ENCODE measurements around the gene SLC25A19. TPM values are rescaled to one million over a fixed set of nuclear protein-coding genes. Genes with fewer than 3 reads are reported as not detected.
"Not testable (repeated sequence)": the region's sequence is repeated elsewhere in the genome, so short reads cannot be mapped to it uniquely, and the experiment has no call there.

Gene SLC25A19
- total and polyA plus RNA-seq, 8 donors = 2.3 to 40.6 (median 9.9) TPM

DNA sequence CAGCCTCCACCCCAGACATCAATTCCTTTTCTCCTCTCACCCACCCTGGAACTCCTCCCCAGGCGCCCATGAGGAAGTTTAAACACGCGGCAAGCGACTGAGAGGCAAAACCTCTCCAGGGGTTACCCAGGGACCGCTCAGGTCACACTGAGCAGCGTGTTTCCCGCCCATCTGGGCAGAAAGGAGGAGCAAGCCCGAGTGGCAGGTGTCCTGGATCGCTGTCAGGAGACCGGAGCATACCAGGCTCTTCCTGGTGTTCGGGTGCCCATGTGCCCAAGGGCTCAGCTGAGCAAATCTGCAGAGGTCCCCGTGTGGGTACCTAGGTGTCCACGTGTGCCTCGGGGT lies 491 bp downstream of the SLC25A19 start:
- H3K36me3 ChIP-seq = peaks cover 0 to 27% (median 17%) of the 10 kb centered on the region in 4 donors
- no peak for TF ChIP-seq POLR2A (IDR thresholded peaks at IDR 0.05)
- TF ChIP-seq, protein P1, sequence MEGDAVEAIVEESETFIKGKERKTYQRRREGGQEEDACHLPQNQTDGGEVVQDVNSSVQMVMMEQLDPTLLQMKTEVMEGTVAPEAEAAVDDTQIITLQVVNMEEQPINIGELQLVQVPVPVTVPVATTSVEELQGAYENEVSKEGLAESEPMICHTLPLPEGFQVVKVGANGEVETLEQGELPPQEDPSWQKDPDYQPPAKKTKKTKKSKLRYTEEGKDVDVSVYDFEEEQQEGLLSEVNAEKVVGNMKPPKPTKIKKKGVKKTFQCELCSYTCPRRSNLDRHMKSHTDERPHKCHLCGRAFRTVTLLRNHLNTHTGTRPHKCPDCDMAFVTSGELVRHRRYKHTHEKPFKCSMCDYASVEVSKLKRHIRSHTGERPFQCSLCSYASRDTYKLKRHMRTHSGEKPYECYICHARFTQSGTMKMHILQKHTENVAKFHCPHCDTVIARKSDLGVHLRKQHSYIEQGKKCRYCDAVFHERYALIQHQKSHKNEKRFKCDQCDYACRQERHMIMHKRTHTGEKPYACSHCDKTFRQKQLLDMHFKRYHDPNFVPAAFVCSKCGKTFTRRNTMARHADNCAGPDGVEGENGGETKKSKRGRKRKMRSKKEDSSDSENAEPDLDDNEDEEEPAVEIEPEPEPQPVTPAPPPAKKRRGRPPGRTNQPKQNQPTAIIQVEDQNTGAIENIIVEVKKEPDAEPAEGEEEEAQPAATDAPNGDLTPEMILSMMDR (IDR thresholded peaks at IDR 0.05) = no peak
- no peak for TF ChIP-seq POLR2AphosphoS5 (IDR thresholded peaks at IDR 0.05)
- TF ChIP-seq EP300 (IDR thresholded peaks at IDR 0.05) = no peak
- H3K27me3 ChIP-seq = no peaks in the 10 kb centered on the region
- peaks cover 4 to 27% (median 17%) of the 10 kb centered on the region in 4 donors for H3K4me1 ChIP-seq
- WGBS, 5 donors = 0 to 1% (median 1%) methylated on average over 12 to 14 of the region's 14 CpGs
- DNase-seq = peak in 1 of 2 donors; percentile 46
- intact Hi-C loops (cut with DNase I; ENCODE audit: low total_unique reads) = no loop called here
- peak overlapping the region; percentile 61 to 82 (median 73) for H3K4me3 ChIP-seq
- H3K9me3 ChIP-seq = no peaks in the 10 kb centered on the region
- peak overlapping the region; percentile 83 to 97 (median 95) for H3K27ac ChIP-seq

- Histone ChIP-seq H3K27me3 (no peaks in the 10 kb centered on the region), H3K36me3 (peaks cover 0 to 31% (median 19%) of the 10 kb centered on the region in 4 donors), H3K9me3 (no peaks in the 10 kb centered on the region), H3K4me1 (peaks cover 4 to 27% (median 17%) of the 10 kb centered on the region in 4 donors), H3K4me3 (peak overlapping the region; percentile 61 to 82 (median 73)), H3K27ac (peak overlapping the region in 4 of 5 donors; percentile 87 to 97 (median 96))
- DNase-seq = no peak
- intact Hi-C loops (cut with DNase I; ENCODE audit: low total_unique reads) = no loop called here
- 9 to 26% (median 15%) methylated on average over 2 of the region's 2 CpGs for whole genome bisulfite sequencing, 5 donors
- no peak for TF ChIP-seq EP300 (IDR thresholded peaks at IDR 0.05)
- no peak for TF ChIP-seq POLR2AphosphoS5 (IDR thresholded peaks at IDR 0.05)
- TF ChIP-seq POLR2A (IDR thresholded peaks at IDR 0.05) = no peak
- TF ChIP-seq, protein P1 (IDR thresholded peaks at IDR 0.05) = no peak
Measured at GRCh38 chr17:75288359-75288758, 874 bp downstream of the SLC25A19 start.

DNA sequence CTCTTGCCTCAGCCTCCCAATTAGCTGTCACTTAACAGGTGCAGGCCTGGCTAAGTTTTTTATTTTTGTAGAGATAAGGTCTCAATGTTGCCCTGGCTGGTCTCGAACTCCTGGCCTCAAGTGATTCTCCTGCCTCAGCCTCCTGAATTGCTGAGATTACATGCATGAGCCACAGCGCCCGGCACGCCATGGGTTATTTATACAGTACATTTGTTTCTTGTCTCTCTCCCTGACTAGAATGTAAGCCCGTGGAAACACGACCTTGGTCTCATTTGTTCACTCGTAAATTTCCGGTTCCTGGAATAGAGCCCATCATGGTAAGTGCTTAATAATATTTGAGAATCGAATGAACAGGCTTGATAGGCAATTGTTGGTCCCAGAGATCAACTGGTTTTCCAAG lies 2.0 kb downstream of the SLC25A19 start:
- DNase-seq = no peak
- intact Hi-C loops (cut with DNase I; ENCODE audit: low total_unique reads) = no loop called here
- H3K27me3 ChIP-seq = no peaks in the 10 kb centered on the region
- WGBS, 5 donors = 49 to 77% (median 51%) methylated on average over 9 of the region's 9 CpGs
- no peaks in the 10 kb centered on the region for H3K9me3 ChIP-seq
- H3K4me1 ChIP-seq = peaks cover 4 to 27% (median 17%) of the 10 kb centered on the region in 4 donors
- no peak overlapping the region for H3K27ac ChIP-seq
- H3K4me3 ChIP-seq = no peak overlapping the region
- TF ChIP-seq POLR2A (IDR thresholded peaks at IDR 0.05) (no peak), POLR2AphosphoS5 (IDR thresholded peaks at IDR 0.05) (no peak)
- TF ChIP-seq, protein P1 (IDR thresholded peaks at IDR 0.05) = no peak
- H3K36me3 ChIP-seq = peaks cover 2 to 42% (median 30%) of the 10 kb centered on the region in 4 donors

DNA sequence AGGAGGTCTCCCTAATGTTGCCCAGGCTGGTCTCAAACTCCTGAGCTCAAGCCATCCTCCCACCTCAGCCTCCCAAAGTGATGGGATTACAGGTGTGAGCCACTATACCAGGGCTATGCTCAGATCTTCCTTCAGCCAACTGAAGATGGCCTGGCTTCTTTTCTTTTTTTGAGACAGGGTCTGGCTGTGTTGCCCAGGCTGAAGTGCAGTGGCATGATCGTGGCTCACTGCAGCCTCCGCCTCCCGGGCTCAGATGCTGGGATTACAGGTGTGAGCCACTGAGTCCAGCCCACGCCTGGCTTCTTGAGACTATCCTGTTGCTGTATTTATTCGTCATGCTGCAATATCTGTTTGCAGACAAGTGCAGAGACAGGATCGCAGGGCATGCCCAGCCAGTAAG lies 4.1 kb downstream of the SLC25A19 start:
- TF ChIP-seq POLR2A (IDR thresholded peaks at IDR 0.05) (no peak), EP300 (IDR thresholded peaks at IDR 0.05) (no peak), POLR2AphosphoS5 (IDR thresholded peaks at IDR 0.05) (no peak)
- TF ChIP-seq, protein P1 (IDR thresholded peaks at IDR 0.05) = no peak
- Histone ChIP-seq H3K4me3 (no peak overlapping the region), H3K27ac (no peak overlapping the region), H3K9me3 (no peaks in the 10 kb centered on the region), H3K4me1 (peaks cover 4 to 20% (median 15%) of the 10 kb centered on the region in 4 donors), H3K27me3 (no peaks in the 10 kb centered on the region), H3K36me3 (peaks cover 8 to 62% (median 43%) of the 10 kb centered on the region in 4 donors)
- WGBS, 5 donors = 80 to 92% (median 85%) methylated on average over 6 of the region's 6 CpGs
- no peak for DNase-seq
- intact Hi-C loops (cut with DNase I; ENCODE audit: low total_unique reads) = no loop called here

DNA sequence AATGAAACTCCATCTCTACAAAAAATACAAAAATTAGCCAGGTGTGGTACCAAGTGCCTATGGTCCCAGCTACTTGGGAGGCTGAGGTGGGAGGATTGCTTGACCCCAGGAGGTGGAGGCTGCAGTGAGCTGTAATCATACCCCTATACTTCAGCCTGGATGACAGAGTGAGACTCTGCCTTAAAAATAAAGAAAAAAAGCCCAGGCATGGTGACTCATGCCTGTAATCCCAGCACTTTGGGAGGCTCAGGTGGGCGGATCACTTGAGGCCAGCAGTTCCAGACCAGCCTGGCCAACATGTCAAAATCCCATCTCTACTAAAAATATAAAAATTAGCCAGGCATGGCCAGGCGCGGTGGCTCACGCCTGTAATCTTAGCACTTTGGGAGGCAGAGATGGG lies 9.0 kb downstream of the SLC25A19 start:
- WGBS, 5 donors = 96 to 100% (median 99%) methylated on average over 4 of the region's 4 CpGs
- DNase-seq; H3K27me3 ChIP-seq; H3K27ac ChIP-seq; H3K9me3 ChIP-seq; intact Hi-C loops (cut with DNase I; ENCODE audit: low total_unique reads); H3K4me3 ChIP-seq; H3K4me1 ChIP-seq: not testable (repeated sequence)
- peaks cover 8 to 76% (median 50%) of the 10 kb centered on the region in 4 donors for H3K36me3 ChIP-seq
